ENCODE data around the gene ABCB6. TPM values are rescaled to one million over a fixed set of nuclear protein-coding genes. Genes with fewer than 3 reads are reported as not detected.

ABCB6 gene
- total RNA-seq, 2 experiments from 2014 or later = 6.4 to 10.2 TPM

- Histone ChIP-seq H4K20me1 (ENCODE audit: insufficient read depth, low read length) (no peaks in the 10 kb centered on the region), H3K4me1 (ENCODE audit: insufficient read depth, low read length, poor library complexity, severe bottlenecking) (peaks cover 66% of the 10 kb centered on the region), H3K79me2 (ENCODE audit: insufficient read depth, low read depth, low read length) (peaks cover 38% of the 10 kb centered on the region; the same call in 1 of the 2 replicates), H3K4me3 (ENCODE audit: low read depth, low read length, poor library complexity, severe bottlenecking) (peak overlapping the region; percentile 84), H2AFZ (ENCODE audit: low read length) (no peak overlapping the region), H3K4me2 (ENCODE audit: low read length) (peak overlapping the region; percentile 93), H3K9me3 (ENCODE audit: low read length) (no peaks in the 10 kb centered on the region), H3K36me3 (ENCODE audit: insufficient read depth, low read length) (peaks cover 45% of the 10 kb centered on the region), H3K27ac (ENCODE audit: low read depth, low read length, poor library complexity, severe bottlenecking) (peak overlapping the region; percentile 96), H3K9me2 (ENCODE audit: insufficient read depth, low read length) (no peaks in the 10 kb centered on the region)
- ChIA-PET CTCF (ENCODE audit: unreplicated experiment) (no interaction called here), POLR2A (interaction anchor here (0.7 to 2.7 kb wide), 7 partner anchors 8 to 48 kb away, joined by 3 to 28 read pairs (median 6); partner anchors contain the start of genes ANKZF1, ATG9A and ZFAND2B)
- intact Hi-C loops (cut with micrococcal nuclease; ENCODE audit: unreplicated experiment) = no loop called here
- no TSS peak for BruUV-seq (replicated peaks)
- DNase-seq (ENCODE audit: low spot score) = no peak
- TF ChIP-seq EZH2phosphoT487 (IDR thresholded peaks at IDR 0.05; ENCODE audit: borderline replicate concordance, low read depth, low read length) (no peak), CTCF (conservative IDR thresholded peaks at IDR 0.05; ENCODE audit: low read length) (no peak)
Observed at GRCh38 chr2:219246559-219246958, 27.8 kb upstream of the ABCB6 start.

DNA sequence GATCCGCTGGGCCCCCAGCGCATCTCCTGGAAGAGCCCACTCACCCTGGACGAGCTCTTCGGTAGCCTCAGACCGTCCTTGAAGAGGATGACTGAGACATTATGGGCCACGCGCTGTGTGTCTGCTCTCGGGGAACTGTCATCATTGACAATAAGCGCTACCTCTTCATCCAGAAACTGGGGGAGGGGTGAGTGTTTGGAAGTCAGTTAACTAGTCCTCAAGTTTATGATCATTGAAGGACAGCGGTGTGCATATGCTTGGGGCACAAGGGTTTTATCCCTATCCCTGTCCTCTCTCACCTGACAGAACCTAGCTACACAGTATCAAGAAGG, 27.1 kb upstream of the ABCB6 start:
- Histone ChIP-seq H3K27ac (ENCODE audit: low read depth, low read length, poor library complexity, severe bottlenecking) (peak overlapping the region; percentile 96), H3K4me3 (ENCODE audit: low read depth, low read length, poor library complexity, severe bottlenecking) (peak overlapping the region; percentile 84), H3K4me1 (ENCODE audit: insufficient read depth, low read length, poor library complexity, severe bottlenecking) (peaks cover 59% of the 10 kb centered on the region), H2AFZ (ENCODE audit: low read length) (no peak overlapping the region), H3K79me2 (ENCODE audit: insufficient read depth, low read depth, low read length) (peaks cover 31% of the 10 kb centered on the region; the same call in 1 of the 2 replicates), H3K4me2 (ENCODE audit: low read length) (peak overlapping the region; percentile 93), H3K36me3 (ENCODE audit: insufficient read depth, low read length) (peaks cover 38% of the 10 kb centered on the region), H4K20me1 (ENCODE audit: insufficient read depth, low read length) (no peaks in the 10 kb centered on the region), H3K9me3 (ENCODE audit: low read length) (no peaks in the 10 kb centered on the region), H3K9me2 (ENCODE audit: insufficient read depth, low read length) (no peaks in the 10 kb centered on the region)
- no TSS peak for BruUV-seq (replicated peaks)
- TF ChIP-seq CTCF (conservative IDR thresholded peaks at IDR 0.05; ENCODE audit: low read length) (no peak), EZH2phosphoT487 (IDR thresholded peaks at IDR 0.05; ENCODE audit: borderline replicate concordance, low read depth, low read length) (no peak)
- ChIA-PET CTCF (ENCODE audit: unreplicated experiment) (interaction anchor here (0.5 to 1.0 kb wide), 2 partner anchors 71 to 243 kb away, joined by 3 to 10 read pairs; no protein-coding TSS in a partner anchor), POLR2A (interaction anchor here (0.5 to 2.7 kb wide), 11 partner anchors 8 to 142 kb away, joined by 3 to 28 read pairs (median 4); partner anchors contain the start of genes ANKZF1, ATG9A, DNAJB2 and DNPEP)
- intact Hi-C loops (cut with micrococcal nuclease; ENCODE audit: unreplicated experiment) = loop anchor here (1.0 kb wide), 1 partner anchor 39 kb away; no protein-coding TSS in a partner anchor
- no peak for DNase-seq (ENCODE audit: low spot score)

All from OCI-LY7 (cell line).